ENCODE measurements around the gene DCBLD2.
"Not testable (repeated sequence)": the region's sequence is repeated elsewhere in the genome, so short reads cannot be mapped to it uniquely, and the experiment has no call there.

DCBLD2 gene

GRCh38 chr3:98839846-98840245 lies 61.6 kb downstream of the DCBLD2 start:
- no peak for FAIRE-seq

GRCh38 chr3:98831060-98831459 lies 70.4 kb downstream of the DCBLD2 start:
- not testable (repeated sequence) for DNase-seq (ENCODE audit: low spot score); FAIRE-seq

More at GRCh38 chr3:98839846-98840245, 61.6 kb downstream of the DCBLD2 start:
- DNase-seq (ENCODE audit: low spot score): no peak

- DNase-seq (ENCODE audit: low spot score) (no peak), FAIRE-seq (no peak)
Observed at GRCh38 chr3:98829246-98829832, 72.2 kb downstream of the DCBLD2 start.

- DNase-seq (ENCODE audit: low spot score): no peak
- no peak for FAIRE-seq
Observed at GRCh38 chr3:98827221-98827920, 74.1 kb downstream of the DCBLD2 start.

GRCh38 chr3:98826126-98826525 lies 75.4 kb downstream of the DCBLD2 start:
- no peak for DNase-seq (ENCODE audit: low spot score)
- no peak for FAIRE-seq

GRCh38 chr3:98824256-98824655 lies 77.2 kb downstream of the DCBLD2 start:
- DNase-seq (ENCODE audit: low spot score): no peak
- no peak for FAIRE-seq

- DNase-seq (ENCODE audit: low spot score) (no peak), FAIRE-seq (peak; percentile 83)
Observed at GRCh38 chr3:98823791-98824190, 77.7 kb downstream of the DCBLD2 start.

- DNase-seq (ENCODE audit: low spot score): no peak
- FAIRE-seq: no peak
Observed at GRCh38 chr3:98821063-98821462, 80.4 kb downstream of the DCBLD2 start.

- FAIRE-seq: no peak
- peak; percentile 57 for DNase-seq (ENCODE audit: low spot score)
Observed at GRCh38 chr3:98817547-98818041, 83.9 kb downstream of the DCBLD2 start.

- DNase-seq (ENCODE audit: low spot score) (no peak), FAIRE-seq (no peak)
Observed at GRCh38 chr3:98814817-98815420, 86.6 kb downstream of the DCBLD2 start.

- DNase-seq (ENCODE audit: low spot score) (peak; percentile 36), FAIRE-seq (no peak)
Observed at GRCh38 chr3:98812851-98813374, 88.6 kb downstream of the DCBLD2 start.

GRCh38 chr3:98811048-98811447 lies 90.4 kb downstream of the DCBLD2 start:
- no peak for DNase-seq (ENCODE audit: low spot score)

GRCh38 chr3:98809557-98809956 lies 91.9 kb downstream of the DCBLD2 start:
- no peak for DNase-seq (ENCODE audit: low spot score)
- no peak for FAIRE-seq

More at GRCh38 chr3:98811048-98811447, 90.4 kb downstream of the DCBLD2 start:
- FAIRE-seq: no peak

- no peak for FAIRE-seq
Observed at GRCh38 chr3:98808071-98808470, 93.4 kb downstream of the DCBLD2 start.

GRCh38 chr3:98807561-98807960 lies 93.9 kb downstream of the DCBLD2 start:
- no peak for DNase-seq (ENCODE audit: low spot score)
- no peak for FAIRE-seq

More at GRCh38 chr3:98808071-98808470, 93.4 kb downstream of the DCBLD2 start:
- DNase-seq (ENCODE audit: low spot score): no peak

- no peak for DNase-seq (ENCODE audit: low spot score)
- FAIRE-seq: no peak
Observed at GRCh38 chr3:98807011-98807410, 94.5 kb downstream of the DCBLD2 start.

- FAIRE-seq (peak; percentile 37), DNase-seq (ENCODE audit: low spot score) (no peak)
Observed at GRCh38 chr3:98806521-98806920, 95.0 kb downstream of the DCBLD2 start.

- no peak for FAIRE-seq
- DNase-seq (ENCODE audit: low spot score): no peak
Observed at GRCh38 chr3:98805571-98805970, 95.9 kb downstream of the DCBLD2 start.

GRCh38 chr3:98801043-98801747 lies 100.3 kb downstream of the DCBLD2 start:
- peak; percentile 59 for FAIRE-seq
- DNase-seq (ENCODE audit: low spot score): no peak

GRCh38 chr3:98800401-98800800 lies 101.1 kb downstream of the DCBLD2 start:
- DNase-seq (ENCODE audit: low spot score) (no peak), FAIRE-seq (no peak)

- peak; percentile 35 for FAIRE-seq
Observed at GRCh38 chr3:98799479-98799878, 102.0 kb downstream of the DCBLD2 start.

More at GRCh38 chr3:98799479-98799878, 102.0 kb downstream of the DCBLD2 start:
- DNase-seq (ENCODE audit: low spot score): no peak

All from urothelium cell line (cell line).